Measurements from ENCODE around the gene USP7.

DNA sequence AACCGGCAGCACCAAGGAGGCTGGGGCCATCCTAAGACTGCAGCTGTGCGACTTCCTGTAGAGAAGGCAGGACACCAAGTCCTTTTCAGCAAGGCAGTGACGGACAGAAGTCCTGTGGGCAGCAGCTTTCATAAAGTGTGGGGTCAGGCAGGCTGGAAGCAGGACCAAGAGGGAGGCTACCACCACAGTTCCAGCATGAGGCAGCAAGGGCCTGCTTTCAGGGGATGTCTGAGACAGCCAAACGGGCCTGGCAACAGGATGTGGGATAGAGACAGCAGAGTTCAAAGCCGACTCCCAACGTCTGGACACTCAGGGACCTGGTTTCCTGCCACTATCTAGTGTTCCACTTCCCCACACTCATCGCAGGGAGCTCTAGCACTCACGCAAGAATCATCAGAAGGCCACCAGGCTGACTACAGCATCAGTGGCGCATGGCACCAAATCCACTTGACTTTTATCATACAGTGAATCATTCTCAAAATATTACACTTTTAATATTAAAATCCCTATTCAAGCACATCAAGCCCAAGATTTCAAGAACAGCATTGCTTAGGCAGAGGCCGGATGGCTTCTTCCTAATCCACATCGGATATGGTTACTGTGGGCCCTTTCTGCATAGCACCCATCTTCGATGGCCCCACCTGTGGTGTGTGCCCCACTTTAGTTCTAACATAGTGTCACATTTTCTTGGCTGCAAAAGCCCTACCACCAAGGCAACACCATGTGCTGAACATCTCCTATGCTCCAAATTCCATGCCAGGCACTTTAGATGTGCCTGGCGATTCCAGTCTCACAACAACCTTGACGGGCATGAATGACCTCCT is 5.2 kb downstream of the USP7 start:
- TF ChIP-seq, protein P1, sequence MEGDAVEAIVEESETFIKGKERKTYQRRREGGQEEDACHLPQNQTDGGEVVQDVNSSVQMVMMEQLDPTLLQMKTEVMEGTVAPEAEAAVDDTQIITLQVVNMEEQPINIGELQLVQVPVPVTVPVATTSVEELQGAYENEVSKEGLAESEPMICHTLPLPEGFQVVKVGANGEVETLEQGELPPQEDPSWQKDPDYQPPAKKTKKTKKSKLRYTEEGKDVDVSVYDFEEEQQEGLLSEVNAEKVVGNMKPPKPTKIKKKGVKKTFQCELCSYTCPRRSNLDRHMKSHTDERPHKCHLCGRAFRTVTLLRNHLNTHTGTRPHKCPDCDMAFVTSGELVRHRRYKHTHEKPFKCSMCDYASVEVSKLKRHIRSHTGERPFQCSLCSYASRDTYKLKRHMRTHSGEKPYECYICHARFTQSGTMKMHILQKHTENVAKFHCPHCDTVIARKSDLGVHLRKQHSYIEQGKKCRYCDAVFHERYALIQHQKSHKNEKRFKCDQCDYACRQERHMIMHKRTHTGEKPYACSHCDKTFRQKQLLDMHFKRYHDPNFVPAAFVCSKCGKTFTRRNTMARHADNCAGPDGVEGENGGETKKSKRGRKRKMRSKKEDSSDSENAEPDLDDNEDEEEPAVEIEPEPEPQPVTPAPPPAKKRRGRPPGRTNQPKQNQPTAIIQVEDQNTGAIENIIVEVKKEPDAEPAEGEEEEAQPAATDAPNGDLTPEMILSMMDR (IDR thresholded peaks at IDR 0.05; ENCODE audit: insufficient read depth, low read depth, low read length), result no peak
- TF ChIP-seq EZH2 (IDR thresholded peaks at IDR 0.05; ENCODE audit: insufficient read depth, low read length), result no peak

Measured in astrocyte (in vitro differentiated cells and primary cell).